KOPT-K1 (cell line): Measurements from ENCODE around the gene MYOZ1.
"Not testable (repeated sequence)": the region's sequence is repeated elsewhere in the genome, so short reads cannot be mapped to it uniquely, and the experiment has no call there.

Experiments used
- H3K27ac ChIP-seq: fragments of 200-600 bp; sonication (generic); 2 replicates; pipeline ENCODE4 v1.5.1; 2016; ENCODE audit warnings: antibody characterized with exemption, mild to moderate bottlenecking, low read depth, low read length; ENCODE audit not compliant: poor library complexity, severe bottlenecking
- H3K36me3 ChIP-seq: fragments of 200-600 bp; sonication (generic); 2 replicates; pipeline ENCODE4 v1.5.1; 2017; ENCODE audit warnings: antibody characterized with exemption, mild to moderate bottlenecking, low read length, moderate library complexity; ENCODE audit not compliant: insufficient read depth
- H3K9me3 ChIP-seq: fragments of 200-600 bp; sonication (generic); 2 replicates; pipeline ENCODE4 v1.5.1; 2017; ENCODE audit warnings: antibody characterized with exemption, low read length, mild to moderate bottlenecking; ENCODE audit not compliant: insufficient read depth, poor library complexity, severe bottlenecking

MYOZ1 gene, protein sequence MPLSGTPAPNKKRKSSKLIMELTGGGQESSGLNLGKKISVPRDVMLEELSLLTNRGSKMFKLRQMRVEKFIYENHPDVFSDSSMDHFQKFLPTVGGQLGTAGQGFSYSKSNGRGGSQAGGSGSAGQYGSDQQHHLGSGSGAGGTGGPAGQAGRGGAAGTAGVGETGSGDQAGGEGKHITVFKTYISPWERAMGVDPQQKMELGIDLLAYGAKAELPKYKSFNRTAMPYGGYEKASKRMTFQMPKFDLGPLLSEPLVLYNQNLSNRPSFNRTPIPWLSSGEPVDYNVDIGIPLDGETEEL

GRCh38 chr10:73641328-73642060, at the start of gene MYOZ1:
Gene MYOZ1 (minus strand): TSS chr10:73641474. CDS start chr10:73640017, 1,457 bp downstream.
- Histone ChIP-seq H3K36me3 (no peaks in the 10 kb centered on the region), H3K27ac (no peak within 1 kb of the TSS), H3K9me3 (no peaks in the 10 kb centered on the region)

DNA sequence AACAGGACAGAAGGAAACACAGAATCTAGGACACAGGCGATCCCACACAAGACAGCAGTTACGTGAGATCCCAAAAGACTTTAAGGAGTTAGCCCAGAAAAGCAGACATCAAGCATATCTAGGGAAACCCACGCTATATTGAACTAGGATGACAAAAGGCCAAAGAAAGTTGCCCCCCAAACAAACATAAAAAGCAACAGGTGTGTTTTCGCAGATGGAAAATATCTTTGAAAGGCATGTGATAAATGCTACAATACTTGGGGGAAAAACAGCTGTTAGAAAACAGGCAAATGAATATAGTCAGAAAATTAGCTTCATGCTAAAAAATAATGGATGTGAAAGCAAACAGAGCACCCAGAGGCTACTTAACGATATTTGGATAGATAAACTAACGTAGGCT, 49.5 kb upstream of the MYOZ1 start:
- H3K36me3 ChIP-seq, H3K9me3 ChIP-seq, H3K27ac ChIP-seq: not testable (repeated sequence)

DNA sequence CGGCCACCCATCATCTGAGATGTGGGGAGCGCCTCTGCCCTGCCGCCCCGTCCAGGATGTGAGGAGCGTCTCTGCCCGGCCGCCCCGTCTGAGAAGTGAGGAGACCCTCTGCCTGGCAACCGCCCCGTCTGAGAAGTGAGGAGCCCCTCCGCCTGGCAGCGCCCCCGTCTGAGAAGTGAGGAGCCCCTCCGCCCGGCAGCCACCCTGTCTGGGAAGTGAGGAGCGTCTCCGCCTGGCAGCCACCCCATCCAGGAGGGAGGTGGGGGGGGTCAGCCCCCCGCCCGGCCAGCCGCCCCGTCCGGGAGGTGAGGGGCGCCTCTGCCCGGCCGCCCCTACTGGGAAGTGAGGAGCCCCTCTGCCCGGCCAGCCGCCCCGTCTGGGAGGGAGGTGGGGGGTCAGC, 48.3 kb upstream of the MYOZ1 start:
- not testable (repeated sequence) for H3K27ac ChIP-seq, H3K36me3 ChIP-seq, H3K9me3 ChIP-seq

GRCh38 chr10:73687641-73688040, 46.4 kb upstream of the MYOZ1 start:
- not testable (repeated sequence) for H3K9me3 ChIP-seq, H3K27ac ChIP-seq, H3K36me3 ChIP-seq

- H3K27ac ChIP-seq, H3K36me3 ChIP-seq, H3K9me3 ChIP-seq: not testable (repeated sequence)
These were observed 33.3 kb upstream of the MYOZ1 start for GRCh38 chr10:73674546-73674945.

- H3K27ac ChIP-seq, H3K9me3 ChIP-seq, H3K36me3 ChIP-seq: not testable (repeated sequence)
These were observed 27.1 kb upstream of the MYOZ1 start for GRCh38 chr10:73668378-73668777.

- H3K36me3 ChIP-seq, H3K27ac ChIP-seq, H3K9me3 ChIP-seq: not testable (repeated sequence)
These were observed 25.0 kb upstream of the MYOZ1 start for GRCh38 chr10:73666153-73666809.

DNA sequence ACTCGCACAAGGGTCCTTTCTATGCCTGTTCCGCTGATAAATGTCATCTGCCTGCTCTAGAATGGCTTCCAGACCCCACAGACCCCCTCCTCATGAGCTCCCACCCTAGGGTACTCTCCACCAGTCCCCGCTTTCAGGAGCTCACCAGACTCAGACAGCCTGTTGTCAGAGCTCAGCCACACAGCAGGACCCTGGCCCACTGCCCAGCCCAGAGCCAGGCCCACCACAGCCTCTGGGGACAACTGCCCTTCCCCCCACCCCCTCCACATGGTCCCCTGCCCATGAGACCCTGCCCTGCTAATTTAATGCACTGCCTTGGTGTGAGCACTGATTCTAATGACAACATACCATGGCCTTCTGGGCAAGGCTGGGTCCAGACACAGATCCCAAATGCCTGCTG, 24.3 kb upstream of the MYOZ1 start:
- H3K27ac ChIP-seq, H3K36me3 ChIP-seq, H3K9me3 ChIP-seq: not testable (repeated sequence)

- H3K27ac ChIP-seq, H3K9me3 ChIP-seq, H3K36me3 ChIP-seq: not testable (repeated sequence)
These were observed 23.1 kb upstream of the MYOZ1 start for GRCh38 chr10:73664156-73665040.

GRCh38 chr10:73663621-73664020, 22.3 kb upstream of the MYOZ1 start:
- H3K27ac ChIP-seq, H3K36me3 ChIP-seq, H3K9me3 ChIP-seq: not testable (repeated sequence)

DNA sequence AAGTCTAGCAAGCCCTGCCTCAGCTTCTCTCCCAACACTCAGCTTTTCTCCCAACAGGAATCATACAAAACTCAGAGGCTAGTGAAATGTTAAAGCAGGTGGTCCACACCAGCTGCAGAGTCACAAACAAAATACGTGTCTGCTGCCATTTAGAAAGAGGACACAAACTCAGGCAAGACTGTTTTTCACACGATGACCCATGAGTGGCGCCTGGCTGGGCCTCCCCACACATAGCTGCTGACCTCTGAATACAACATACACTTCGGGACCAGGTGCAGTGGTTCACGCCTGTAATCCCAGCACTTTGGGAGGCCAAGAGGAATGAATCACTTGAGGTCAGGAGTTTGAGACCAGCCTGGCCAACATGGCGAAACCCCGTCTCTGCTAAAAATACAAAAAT, 21.4 kb upstream of the MYOZ1 start:
- H3K27ac ChIP-seq, result peak overlapping the region; percentile 18
- H3K9me3 ChIP-seq, H3K36me3 ChIP-seq: not testable (repeated sequence)

GRCh38 chr10:73655990-73656298, 14.7 kb upstream of the MYOZ1 start, which contains the start of gene SYNPO2L:
Gene SYNPO2L (minus strand): TSS chr10:73656029. CDS start chr10:73655922, 107 bp downstream.
- H3K27ac ChIP-seq, result peak within 1 kb of the TSS; percentile 9
- no peaks in the 10 kb centered on the region for H3K9me3 ChIP-seq
- H3K36me3 ChIP-seq, result no peaks in the 10 kb centered on the region

GRCh38 chr10:73655257-73655989, 14.1 kb upstream of the MYOZ1 start:
- Histone ChIP-seq H3K36me3 (no peaks in the 10 kb centered on the region), H3K9me3 (no peaks in the 10 kb centered on the region), H3K27ac (peak overlapping the region; percentile 9)

- H3K36me3 ChIP-seq, result no peaks in the 10 kb centered on the region
- H3K27ac ChIP-seq, result no peak overlapping the region
- no peaks in the 10 kb centered on the region for H3K9me3 ChIP-seq
These were observed 12.4 kb upstream of the MYOZ1 start for GRCh38 chr10:73653701-73654100.
